ENCODE measurements around the gene CCN6. TPM values are rescaled to one million over a fixed set of nuclear protein-coding genes. Genes with fewer than 3 reads are reported as not detected.

Gene CCN6
- total and polyA plus RNA-seq, 4 donors: 0.54 TPM; not detected in 3

- Histone ChIP-seq H3K27ac (ENCODE audit: low read depth in 1 of 2, low read length in 2 of 2) (no peak overlapping the region), H3K36me3 (ENCODE audit: control insufficient read depth in 4 of 4, insufficient read depth in 3 of 4, low read depth in 1 of 4, low read length in 3 of 4) (no peaks in the 10 kb centered on the region), H3K27me3 (ENCODE audit: control insufficient read depth in 4 of 4, insufficient read depth in 4 of 4, low read length in 3 of 4) (no peaks in the 10 kb centered on the region), H3K9ac (ENCODE audit: low read depth in 1 of 2, low read length in 2 of 2) (no peak overlapping the region), H3K4me3 (ENCODE audit: low read depth in 1 of 3, low read length in 3 of 3) (no peak overlapping the region), H3K4me1 (ENCODE audit: control insufficient read depth in 4 of 4, insufficient read depth in 4 of 4, low read length in 3 of 4) (peaks cover 0 to 7% (median 2%) of the 10 kb centered on the region in 4 donors), H3K9me3 (ENCODE audit: control insufficient read depth in 4 of 4, low read length in 3 of 4) (no peaks in the 10 kb centered on the region)
- TF ChIP-seq GABPA (IDR thresholded peaks at IDR 0.05 in 1 of 2, conservative IDR thresholded peaks at IDR 0.05 in 1 of 2): no peak
- 94% methylated on average over 3 of the region's 3 CpGs for WGBS
- DNase-seq (ENCODE audit: low spot score): no peak
Measured at GRCh38 chr6:112013051-112013450, 40.9 kb upstream of the CCN6 start.

GRCh38 chr6:112014483-112014882 lies 39.4 kb upstream of the CCN6 start:
- Histone ChIP-seq H3K9me3 (ENCODE audit: control insufficient read depth in 4 of 4, low read length in 3 of 4) (no peaks in the 10 kb centered on the region), H3K4me1 (ENCODE audit: control insufficient read depth in 4 of 4, insufficient read depth in 4 of 4, low read length in 3 of 4) (peaks cover 1 to 21% (median 15%) of the 10 kb centered on the region in 4 donors), H3K36me3 (ENCODE audit: control insufficient read depth in 4 of 4, insufficient read depth in 3 of 4, low read depth in 1 of 4, low read length in 3 of 4) (no peaks in the 10 kb centered on the region), H3K27ac (ENCODE audit: low read depth in 1 of 2, low read length in 2 of 2) (no peak overlapping the region), H3K27me3 (ENCODE audit: control insufficient read depth in 4 of 4, insufficient read depth in 4 of 4, low read length in 3 of 4) (no peaks in the 10 kb centered on the region), H3K4me3 (ENCODE audit: low read depth in 1 of 3, low read length in 3 of 3) (no peak overlapping the region), H3K9ac (ENCODE audit: low read depth in 1 of 2, low read length in 2 of 2) (no peak overlapping the region)
- DNase-seq (ENCODE audit: low spot score): no peak
- TF ChIP-seq SP1 (IDR thresholded peaks at IDR 0.05) (no peak), YY1 (IDR thresholded peaks at IDR 0.05) (peak; percentile 13)
- WGBS: 75% methylated on average over 2 of the region's 2 CpGs

GRCh38 chr6:112015725-112016124 lies 38.2 kb upstream of the CCN6 start:
- H3K4me3 ChIP-seq (ENCODE audit: low read depth in 1 of 3, low read length in 3 of 3): no peak overlapping the region
- H3K4me1 ChIP-seq (ENCODE audit: control insufficient read depth in 4 of 4, insufficient read depth in 4 of 4, low read length in 3 of 4): peaks cover 1 to 24% (median 17%) of the 10 kb centered on the region in 4 donors
- TF ChIP-seq, protein P1, sequence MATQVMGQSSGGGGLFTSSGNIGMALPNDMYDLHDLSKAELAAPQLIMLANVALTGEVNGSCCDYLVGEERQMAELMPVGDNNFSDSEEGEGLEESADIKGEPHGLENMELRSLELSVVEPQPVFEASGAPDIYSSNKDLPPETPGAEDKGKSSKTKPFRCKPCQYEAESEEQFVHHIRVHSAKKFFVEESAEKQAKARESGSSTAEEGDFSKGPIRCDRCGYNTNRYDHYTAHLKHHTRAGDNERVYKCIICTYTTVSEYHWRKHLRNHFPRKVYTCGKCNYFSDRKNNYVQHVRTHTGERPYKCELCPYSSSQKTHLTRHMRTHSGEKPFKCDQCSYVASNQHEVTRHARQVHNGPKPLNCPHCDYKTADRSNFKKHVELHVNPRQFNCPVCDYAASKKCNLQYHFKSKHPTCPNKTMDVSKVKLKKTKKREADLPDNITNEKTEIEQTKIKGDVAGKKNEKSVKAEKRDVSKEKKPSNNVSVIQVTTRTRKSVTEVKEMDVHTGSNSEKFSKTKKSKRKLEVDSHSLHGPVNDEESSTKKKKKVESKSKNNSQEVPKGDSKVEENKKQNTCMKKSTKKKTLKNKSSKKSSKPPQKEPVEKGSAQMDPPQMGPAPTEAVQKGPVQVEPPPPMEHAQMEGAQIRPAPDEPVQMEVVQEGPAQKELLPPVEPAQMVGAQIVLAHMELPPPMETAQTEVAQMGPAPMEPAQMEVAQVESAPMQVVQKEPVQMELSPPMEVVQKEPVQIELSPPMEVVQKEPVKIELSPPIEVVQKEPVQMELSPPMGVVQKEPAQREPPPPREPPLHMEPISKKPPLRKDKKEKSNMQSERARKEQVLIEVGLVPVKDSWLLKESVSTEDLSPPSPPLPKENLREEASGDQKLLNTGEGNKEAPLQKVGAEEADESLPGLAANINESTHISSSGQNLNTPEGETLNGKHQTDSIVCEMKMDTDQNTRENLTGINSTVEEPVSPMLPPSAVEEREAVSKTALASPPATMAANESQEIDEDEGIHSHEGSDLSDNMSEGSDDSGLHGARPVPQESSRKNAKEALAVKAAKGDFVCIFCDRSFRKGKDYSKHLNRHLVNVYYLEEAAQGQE (IDR thresholded peaks at IDR 0.05): no peak
- TF ChIP-seq TAF1 (conservative IDR thresholded peaks at IDR 0.05) (no peak), NR2F2 (IDR thresholded peaks at IDR 0.05) (no peak), SP1 (IDR thresholded peaks at IDR 0.05) (no peak), HNF4A (conservative IDR thresholded peaks at IDR 0.05) (no peak), ATF3 (IDR thresholded peaks at IDR 0.05) (no peak), RAD21 (IDR thresholded peaks at IDR 0.05) (no peak), HNF4G (IDR thresholded peaks at IDR 0.05) (no peak), JUND (IDR thresholded peaks at IDR 0.05) (no peak), EGR1 (IDR thresholded peaks at IDR 0.05; ENCODE audit: low read depth in 2 of 2) (no peak), FOXA1 (IDR thresholded peaks at IDR 0.05) (no peak), MAX (IDR thresholded peaks at IDR 0.05) (no peak), FOXA2 (IDR thresholded peaks at IDR 0.05) (no peak), GABPA (IDR thresholded peaks at IDR 0.05 in 1 of 2, conservative IDR thresholded peaks at IDR 0.05 in 1 of 2) (no peak), RXRA (IDR thresholded peaks at IDR 0.05) (no peak), YY1 (IDR thresholded peaks at IDR 0.05) (no peak)
- TF ChIP-seq, protein P2, sequence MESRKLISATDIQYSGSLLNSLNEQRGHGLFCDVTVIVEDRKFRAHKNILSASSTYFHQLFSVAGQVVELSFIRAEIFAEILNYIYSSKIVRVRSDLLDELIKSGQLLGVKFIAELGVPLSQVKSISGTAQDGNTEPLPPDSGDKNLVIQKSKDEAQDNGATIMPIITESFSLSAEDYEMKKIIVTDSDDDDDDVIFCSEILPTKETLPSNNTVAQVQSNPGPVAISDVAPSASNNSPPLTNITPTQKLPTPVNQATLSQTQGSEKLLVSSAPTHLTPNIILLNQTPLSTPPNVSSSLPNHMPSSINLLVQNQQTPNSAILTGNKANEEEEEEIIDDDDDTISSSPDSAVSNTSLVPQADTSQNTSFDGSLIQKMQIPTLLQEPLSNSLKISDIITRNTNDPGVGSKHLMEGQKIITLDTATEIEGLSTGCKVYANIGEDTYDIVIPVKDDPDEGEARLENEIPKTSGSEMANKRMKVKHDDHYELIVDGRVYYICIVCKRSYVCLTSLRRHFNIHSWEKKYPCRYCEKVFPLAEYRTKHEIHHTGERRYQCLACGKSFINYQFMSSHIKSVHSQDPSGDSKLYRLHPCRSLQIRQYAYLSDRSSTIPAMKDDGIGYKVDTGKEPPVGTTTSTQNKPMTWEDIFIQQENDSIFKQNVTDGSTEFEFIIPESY (IDR thresholded peaks at IDR 0.05): no peak
- TF ChIP-seq, protein P3, sequence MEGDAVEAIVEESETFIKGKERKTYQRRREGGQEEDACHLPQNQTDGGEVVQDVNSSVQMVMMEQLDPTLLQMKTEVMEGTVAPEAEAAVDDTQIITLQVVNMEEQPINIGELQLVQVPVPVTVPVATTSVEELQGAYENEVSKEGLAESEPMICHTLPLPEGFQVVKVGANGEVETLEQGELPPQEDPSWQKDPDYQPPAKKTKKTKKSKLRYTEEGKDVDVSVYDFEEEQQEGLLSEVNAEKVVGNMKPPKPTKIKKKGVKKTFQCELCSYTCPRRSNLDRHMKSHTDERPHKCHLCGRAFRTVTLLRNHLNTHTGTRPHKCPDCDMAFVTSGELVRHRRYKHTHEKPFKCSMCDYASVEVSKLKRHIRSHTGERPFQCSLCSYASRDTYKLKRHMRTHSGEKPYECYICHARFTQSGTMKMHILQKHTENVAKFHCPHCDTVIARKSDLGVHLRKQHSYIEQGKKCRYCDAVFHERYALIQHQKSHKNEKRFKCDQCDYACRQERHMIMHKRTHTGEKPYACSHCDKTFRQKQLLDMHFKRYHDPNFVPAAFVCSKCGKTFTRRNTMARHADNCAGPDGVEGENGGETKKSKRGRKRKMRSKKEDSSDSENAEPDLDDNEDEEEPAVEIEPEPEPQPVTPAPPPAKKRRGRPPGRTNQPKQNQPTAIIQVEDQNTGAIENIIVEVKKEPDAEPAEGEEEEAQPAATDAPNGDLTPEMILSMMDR (IDR thresholded peaks at IDR 0.05; ENCODE audit: low read depth, low read length, missing input control): no peak
- no peak overlapping the region for H3K27ac ChIP-seq (ENCODE audit: low read depth in 1 of 2, low read length in 2 of 2)
- no peaks in the 10 kb centered on the region for H3K36me3 ChIP-seq (ENCODE audit: control insufficient read depth in 4 of 4, insufficient read depth in 3 of 4, low read depth in 1 of 4, low read length in 3 of 4)
- no peak for DNase-seq (ENCODE audit: low spot score)
- WGBS: 98% methylated on average over 5 of the region's 5 CpGs
- no peaks in the 10 kb centered on the region for H3K27me3 ChIP-seq (ENCODE audit: control insufficient read depth in 4 of 4, insufficient read depth in 4 of 4, low read length in 3 of 4)
- no peak overlapping the region for H3K9ac ChIP-seq (ENCODE audit: low read depth in 1 of 2, low read length in 2 of 2)
- no peaks in the 10 kb centered on the region for H3K9me3 ChIP-seq (ENCODE audit: control insufficient read depth in 4 of 4, low read length in 3 of 4)

Measured in liver (tissue), 9 donors.